HT-29 (cell line): ENCODE results near the gene TMPRSS7. TPM values are rescaled to one million over a fixed set of nuclear protein-coding genes. Genes with fewer than 3 reads are reported as not detected.

ENCODE experiments used
- DNase-seq: peaks from one replicate; pipeline ENCODE4 v3.0.0-alpha.2; 2015; ENCODE audit warnings: low spot score
- total RNA-seq: library from RNA; depleted of rRNA; stranded (reverse); fragments of >200 nt; shearing (Covaris generic); gene quantifications from 2 replicates; pipeline ENCODE4 v1.2.3, GENCODE V29; 2014; rRNA removed

Gene TMPRSS7, protein sequence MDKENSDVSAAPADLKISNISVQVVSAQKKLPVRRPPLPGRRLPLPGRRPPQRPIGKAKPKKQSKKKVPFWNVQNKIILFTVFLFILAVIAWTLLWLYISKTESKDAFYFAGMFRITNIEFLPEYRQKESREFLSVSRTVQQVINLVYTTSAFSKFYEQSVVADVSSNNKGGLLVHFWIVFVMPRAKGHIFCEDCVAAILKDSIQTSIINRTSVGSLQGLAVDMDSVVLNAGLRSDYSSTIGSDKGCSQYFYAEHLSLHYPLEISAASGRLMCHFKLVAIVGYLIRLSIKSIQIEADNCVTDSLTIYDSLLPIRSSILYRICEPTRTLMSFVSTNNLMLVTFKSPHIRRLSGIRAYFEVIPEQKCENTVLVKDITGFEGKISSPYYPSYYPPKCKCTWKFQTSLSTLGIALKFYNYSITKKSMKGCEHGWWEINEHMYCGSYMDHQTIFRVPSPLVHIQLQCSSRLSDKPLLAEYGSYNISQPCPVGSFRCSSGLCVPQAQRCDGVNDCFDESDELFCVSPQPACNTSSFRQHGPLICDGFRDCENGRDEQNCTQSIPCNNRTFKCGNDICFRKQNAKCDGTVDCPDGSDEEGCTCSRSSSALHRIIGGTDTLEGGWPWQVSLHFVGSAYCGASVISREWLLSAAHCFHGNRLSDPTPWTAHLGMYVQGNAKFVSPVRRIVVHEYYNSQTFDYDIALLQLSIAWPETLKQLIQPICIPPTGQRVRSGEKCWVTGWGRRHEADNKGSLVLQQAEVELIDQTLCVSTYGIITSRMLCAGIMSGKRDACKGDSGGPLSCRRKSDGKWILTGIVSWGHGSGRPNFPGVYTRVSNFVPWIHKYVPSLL
- 0.03 TPM in 1 of 2 replicates, not detected in the other for total RNA-seq

DNA sequence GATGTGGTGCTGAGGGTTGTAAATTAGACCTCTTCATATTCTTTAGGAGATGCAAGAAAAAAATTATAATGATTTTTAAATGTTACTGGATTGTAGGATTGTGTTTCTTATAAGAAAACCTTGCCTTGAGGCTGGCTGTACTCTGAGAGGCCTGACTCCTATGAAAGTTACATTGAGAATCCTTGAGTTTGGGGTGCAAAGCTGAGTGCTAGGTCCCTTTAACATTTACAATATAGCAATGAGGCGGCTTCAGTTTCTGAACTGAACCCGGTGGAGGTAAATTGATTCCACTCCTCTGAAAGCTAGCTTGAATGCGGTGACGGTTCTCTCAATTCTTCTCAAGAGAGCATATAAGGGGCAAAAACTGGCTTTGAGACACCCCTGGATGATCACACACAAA lies at the start of gene TMPRSS7:
Gene TMPRSS7, plus strand, starts transcription at position 301 of the 400 bp plus-strand sequence. CDS start 110 bp downstream, outside the sequence.
- no peak for DNase-seq

DNA sequence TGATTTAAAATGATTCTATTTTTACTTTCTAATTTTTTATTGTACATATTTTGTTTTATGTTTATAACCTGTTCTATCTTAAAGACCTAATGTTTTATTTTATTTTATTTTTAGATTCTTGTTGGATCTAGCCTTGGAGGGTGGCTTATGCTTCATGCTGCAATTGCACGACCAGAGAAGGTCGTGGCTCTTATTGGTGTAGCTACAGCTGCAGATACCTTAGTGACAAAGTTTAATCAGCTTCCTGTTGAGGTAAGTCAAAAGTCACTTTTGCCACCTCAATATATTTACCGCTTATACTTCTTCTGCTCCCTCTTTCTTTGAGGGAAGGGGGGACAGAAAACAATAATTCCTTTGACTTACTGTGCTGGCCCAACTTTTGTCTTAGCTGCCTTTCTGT lies 47.7 kb upstream of the TMPRSS7 start:
- no peak for DNase-seq

DNA sequence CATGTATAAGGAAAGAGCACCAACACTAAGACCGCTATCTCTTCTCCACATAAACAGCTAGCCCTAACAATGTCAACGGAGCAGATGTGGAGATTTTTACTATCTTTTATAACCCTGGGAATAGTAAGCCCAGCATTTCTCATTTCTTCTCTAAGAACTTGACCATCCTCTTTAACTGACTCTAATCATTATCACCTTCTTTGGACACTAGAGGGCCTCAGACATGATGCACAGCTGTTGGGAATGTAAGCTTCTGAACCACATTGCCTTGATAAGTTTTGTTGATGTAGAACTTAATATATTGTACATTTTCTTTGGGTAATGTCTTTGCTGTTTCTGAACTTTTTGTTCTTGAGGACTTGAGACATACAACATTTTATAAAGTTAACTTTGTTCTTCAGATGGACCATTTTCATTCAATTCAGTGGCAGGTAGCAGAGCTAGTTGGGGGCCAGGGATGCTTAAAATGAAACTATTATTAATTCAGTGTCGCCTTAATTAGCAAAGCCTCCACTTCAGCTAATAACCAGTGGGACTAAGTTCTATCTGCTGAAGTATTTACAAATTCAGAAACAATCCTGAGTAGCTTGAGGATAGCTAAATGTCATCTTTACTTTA lies 45.4 kb upstream of the TMPRSS7 start:
- peak; percentile 85 for DNase-seq

DNA sequence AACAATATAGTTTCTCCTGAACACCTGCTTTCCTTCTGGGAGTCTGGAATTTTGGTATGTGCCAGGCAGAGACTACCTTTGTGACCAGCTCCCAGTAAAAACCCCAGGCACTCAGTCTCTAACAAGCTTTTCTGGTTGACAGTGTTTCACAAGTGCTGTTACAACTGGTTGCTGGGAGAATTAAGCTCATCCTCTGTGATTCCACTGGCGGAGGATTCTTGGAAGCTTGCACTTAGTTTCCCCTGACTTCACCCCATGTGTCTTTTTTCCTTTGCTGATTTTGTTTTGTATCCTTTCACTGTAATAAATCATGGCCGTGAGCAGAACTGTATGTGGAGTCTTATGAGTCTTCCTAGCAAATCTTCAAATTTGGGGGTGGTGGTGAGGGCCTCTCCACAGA lies 41.5 kb upstream of the TMPRSS7 start:
- DNase-seq = no peak

DNA sequence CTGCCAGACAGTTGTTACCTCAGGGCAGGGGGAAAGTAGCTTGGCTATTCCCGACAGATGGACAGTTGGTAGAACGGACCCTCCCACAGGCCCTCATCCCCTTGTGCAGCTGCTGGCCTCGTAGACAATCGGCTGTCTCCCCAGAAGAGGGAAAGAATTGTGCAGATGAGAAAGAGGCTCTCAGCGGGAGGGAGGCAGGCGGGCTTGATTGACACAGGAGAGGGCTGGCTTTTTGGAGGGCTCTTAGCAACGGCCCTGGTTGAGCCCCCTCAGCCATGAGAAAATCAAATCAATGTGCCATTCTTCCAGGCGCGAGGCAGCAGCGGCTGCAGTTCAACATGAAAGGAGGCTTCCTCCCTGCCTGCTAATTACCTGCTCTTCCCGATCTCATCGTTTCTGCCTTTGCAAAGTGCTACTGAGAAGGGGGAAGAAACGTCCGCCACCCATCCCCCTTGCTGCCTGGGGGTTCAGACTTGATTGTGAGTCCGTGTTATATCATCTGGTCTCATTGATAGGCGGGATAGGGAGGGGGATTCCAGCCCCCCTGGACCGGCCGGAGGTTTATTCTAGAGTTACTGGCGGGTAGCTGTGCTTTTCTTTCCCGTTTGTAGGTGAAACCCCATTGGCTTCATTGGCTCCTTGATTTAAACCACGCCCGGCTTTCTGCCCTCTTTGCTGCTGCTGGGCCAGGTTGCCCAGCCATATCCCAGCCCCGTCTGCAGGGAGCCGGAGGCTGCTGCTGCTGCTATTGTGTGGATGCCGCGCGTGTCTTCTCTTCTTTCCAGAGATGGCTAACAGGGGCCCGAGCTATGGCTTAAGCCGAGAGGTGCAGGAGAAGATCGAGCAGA lies 35.7 kb upstream of the TMPRSS7 start, which contains the start of gene TAGLN3:
Gene TAGLN3, plus strand, starts transcription at position 287 of the 848 bp plus-strand sequence. Its CDS starts 501 bp downstream, at position 788.
- DNase-seq = peak; percentile 36

DNA sequence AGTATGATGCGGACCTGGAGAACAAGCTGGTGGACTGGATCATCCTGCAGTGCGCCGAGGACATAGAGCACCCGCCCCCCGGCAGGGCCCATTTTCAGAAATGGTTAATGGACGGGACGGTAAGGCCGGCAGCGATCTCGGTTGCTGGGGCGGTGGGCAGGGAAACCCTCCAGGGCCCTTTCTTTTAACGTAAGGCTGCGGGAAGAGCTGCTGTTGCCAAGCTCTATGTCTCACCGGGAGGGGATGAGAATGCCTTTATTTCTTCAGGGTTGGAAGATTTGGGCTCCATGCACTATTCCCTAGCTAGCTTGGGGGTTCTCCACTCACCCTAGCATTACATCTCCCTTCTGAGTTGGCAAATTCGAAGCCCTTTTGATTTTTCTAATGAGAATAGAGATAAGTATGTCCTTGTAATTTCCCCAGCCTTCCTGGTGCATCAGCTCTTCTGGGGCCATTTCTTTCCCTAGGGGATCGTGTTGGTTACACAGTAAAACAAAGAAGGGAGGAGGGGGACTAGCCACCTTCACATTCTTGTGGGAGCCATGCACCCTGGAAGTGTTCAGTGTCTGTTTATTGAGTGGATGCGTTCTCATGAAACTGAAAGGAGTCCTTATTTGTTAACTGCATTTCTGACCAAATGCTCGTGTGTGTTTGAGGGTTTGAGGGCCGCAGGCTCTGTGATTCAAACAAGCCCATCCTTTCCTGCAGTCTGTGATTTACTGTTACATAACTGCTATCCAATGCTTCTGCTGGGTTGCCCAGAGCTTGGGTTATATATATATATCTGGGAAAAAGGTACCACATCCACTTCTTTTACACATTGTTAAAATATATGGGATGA lies 34.8 kb upstream of the TMPRSS7 start:
- DNase-seq = no peak

DNA sequence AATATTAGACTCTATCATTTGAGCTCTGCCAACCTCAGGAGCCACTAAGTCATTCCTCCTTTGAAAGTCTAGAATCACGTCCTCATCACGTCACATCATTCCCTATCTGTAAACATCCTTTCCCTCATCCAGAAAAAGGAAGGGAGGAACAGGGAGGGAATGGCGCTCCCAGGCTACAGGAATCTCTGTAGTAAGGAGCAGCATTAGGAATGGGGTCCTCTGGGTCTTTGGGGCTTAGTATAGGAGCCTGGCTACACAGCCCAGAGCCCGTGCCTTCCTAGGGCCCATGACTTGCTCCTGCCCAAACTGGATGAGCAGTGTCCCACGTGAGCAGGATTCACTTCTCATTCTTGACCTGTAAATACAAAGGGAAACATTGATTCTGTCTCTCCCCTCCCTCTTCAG lies 34.2 kb upstream of the TMPRSS7 start:
- no peak for DNase-seq

DNA sequence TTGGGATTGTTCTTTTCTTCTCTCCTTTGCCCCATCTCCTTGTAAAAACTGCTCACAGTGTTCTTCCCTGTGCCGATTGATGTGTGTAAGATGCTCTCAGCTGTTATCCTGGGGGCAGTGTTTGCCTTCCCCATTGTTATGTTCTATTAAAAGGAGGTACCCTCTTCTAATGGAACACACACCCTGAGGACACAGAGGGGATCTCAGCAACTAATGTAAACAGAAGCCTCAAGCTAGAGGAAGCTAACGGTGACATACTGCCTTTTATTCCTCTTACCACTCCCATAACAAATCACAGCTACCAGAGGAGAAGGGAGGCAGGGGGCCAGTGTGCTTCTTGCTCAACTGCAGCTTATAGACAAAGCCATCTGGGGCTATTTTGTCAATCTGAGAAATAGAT lies 33.6 kb upstream of the TMPRSS7 start:
- DNase-seq = no peak

DNA sequence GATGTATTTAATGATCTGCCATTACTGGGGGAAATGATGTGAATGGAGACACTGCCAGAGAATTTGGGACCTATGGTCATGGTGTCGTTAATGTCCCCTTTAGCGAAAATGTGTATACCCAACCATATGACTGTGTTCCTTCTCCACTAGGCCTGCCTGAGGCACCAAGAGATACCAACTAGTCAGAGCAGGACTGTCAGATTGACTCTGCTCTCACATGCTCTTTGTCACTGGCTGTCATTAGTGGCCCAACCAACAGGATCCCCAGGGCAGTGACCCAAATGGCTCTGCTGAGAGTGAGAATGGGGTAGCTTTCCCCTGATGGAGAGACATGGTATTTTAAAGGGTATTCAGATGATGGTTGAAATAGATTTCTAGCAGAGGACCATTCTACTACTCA lies 33.0 kb upstream of the TMPRSS7 start:
- DNase-seq = no peak

DNA sequence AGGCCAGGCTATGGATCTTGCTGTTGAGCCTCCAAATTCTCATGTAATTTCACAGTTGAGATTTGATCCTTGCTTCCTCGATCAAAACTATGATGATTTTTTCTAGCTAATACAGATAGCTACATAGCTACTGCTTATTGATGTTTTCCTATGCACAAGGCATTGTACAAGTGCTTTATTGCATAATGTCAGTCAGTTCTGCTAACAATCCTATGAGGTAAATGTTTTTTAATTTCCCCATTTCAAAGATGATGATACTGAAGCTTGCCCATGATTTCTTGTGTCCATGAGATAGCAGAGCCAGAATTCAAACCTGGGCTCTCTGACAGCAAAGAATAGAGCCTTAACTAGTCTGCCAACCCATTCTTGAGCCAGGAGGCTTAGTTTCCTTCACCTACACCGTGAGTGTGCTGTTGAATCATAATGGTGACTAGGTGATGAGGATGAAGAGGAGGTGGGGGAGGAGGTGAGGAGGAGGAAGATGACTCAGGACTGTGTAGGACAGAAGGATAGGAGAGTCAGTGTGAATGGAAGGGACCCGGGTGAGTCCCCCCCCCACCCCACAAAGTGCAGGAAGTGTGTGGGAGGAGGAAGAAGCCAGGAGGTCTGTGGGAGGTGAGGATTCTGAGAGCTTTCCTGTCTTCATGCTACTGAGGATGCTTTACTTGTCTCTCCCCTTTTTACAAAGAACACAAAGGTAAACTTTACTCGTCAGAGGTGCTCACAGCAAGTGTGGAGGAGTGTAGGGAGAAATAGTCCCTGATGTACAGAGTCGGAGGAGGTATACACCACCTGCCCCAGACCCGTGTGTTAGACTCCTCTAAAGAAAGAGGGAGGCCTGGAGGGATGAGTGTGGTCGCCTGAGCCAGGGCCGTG lies 32.2 kb upstream of the TMPRSS7 start:
- DNase-seq = no peak

DNA sequence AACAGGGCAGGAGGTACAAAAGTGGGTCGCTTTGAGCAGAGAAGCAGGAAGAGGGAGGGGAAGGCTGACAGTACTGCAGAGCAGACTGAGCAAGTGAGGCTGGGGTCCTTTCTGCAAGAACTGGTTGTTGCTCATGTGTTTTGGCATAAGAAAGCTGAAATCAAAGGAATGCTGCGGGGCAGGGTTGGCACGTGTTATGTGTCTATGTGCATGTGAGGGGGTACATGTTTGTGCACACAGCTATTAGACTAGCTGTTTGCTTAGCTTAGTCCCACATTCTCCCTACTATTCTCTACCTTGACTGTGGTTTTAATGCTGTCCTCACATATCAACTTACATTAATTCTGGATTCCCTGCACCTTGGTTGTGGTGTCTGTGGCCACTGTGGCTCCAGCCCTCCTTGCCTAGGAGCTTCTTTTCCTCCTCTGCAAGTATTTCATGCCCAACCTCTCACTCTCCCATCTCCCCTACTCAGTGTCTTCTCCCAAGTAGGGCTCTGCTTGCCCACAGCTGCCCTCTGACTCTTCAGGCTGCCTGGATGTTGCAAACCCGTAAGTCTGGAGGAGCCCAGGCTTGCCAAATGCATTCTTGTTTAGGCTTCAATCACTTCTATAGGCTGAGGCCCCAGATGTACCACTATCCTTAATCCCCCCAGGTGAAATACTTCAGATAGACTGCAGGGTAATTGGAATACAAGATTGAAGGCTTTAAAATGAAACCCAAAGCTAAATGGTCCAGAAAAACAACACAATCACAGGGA lies 31.0 kb upstream of the TMPRSS7 start:
- DNase-seq = no peak

DNA sequence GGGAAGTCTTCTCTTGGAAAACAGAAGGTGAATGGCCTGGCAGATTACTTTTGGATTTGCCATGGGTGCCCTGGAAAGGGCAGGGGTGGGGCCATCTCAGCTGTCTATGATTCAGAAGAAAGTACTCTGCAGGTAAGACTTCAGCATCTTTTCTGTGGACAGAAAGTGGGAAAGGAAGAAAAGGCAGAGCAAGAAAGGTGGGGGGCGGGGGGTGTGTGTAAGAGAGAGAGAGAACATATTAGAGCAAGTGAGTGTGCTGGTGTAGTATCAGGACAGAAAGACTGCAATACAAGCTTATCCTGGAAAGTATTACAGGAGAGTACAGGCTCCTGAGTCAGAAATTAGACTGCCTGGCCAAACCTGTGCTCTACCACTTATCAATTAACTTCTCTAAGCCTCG lies 30.3 kb upstream of the TMPRSS7 start:
- no peak for DNase-seq

DNA sequence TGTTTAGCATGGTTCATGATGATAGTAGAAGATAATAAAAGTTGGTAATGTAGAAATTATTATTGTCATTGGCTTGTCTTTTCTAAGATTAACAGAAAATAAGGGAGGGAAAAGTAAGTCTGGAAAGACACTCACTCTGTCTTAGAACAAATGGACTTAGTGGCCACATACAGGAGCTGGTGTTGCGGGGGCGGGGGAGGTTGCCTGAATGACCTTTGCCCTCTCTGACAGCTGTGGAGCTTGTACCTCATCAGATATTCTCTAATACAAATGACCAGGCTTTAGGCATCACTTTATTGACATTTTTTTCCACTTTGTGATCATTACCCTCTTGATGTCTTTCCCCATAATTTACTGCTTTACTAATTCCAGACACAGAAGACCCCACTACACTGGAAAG lies 29.9 kb upstream of the TMPRSS7 start:
- DNase-seq = no peak

DNA sequence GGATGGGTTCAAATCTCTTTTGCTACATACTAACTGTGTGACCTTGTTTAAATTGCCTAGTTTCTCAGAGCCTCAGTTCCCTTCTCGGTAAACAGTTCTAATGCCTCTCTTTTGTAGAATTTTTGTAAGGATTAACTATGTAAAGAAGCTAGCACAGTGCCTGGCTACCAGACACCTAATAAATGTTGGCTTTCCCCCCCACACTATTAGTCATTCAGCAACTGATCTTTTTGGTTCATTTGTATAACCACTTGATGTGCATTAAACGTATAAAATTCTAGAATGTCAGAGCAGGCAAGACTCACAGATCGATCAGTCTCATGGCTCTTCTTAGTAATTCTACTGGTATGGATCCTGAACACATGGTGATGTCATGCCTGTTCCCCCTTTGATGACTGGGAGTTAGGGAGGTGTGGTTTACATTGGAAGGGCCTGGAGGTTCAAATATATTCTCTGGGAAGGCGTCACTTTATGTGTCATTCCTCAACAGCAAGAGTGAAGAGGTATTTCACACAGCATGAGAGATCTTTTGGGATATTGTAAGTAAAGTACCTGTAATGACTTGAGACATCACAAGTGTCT lies 29.4 kb upstream of the TMPRSS7 start:
- DNase-seq = no peak

DNA sequence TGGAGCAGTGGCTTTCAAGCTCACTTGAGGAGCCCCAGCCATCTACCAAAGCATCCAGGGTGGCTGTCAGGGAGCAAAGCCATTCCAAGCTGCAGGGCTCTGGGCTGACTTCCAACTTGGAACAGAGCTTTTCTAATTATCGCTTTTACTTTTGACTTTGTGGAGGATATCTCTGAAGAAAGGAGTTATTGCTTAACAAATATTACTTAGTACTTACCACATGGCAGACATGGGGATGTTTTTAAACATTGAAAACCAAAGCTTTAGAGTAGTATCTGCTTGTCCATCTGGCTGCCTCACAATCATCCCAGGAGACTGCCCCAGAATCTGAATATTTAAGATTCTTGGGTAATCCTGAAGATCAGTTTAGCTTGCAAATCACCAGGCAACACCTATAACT lies 26.9 kb upstream of the TMPRSS7 start:
- no peak for DNase-seq

DNA sequence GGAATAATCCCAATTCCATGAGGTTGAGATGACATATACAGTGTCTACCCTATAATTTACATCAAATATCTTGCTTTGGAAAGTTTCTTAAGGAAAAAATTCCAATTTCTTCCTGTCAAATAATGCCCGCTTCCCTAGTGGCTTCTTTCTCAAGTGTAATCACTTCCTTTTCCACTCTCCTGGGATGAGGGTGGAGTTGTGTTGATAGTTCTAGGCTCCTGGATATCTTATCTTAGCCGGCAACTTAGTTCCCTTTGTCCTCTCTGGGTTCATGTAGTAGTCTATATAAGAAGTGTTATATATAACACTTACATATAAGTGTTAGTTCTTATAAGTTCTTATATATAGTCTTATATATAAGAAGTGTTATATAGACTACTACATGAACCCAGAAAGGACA lies 24.9 kb upstream of the TMPRSS7 start:
- DNase-seq = no peak

DNA sequence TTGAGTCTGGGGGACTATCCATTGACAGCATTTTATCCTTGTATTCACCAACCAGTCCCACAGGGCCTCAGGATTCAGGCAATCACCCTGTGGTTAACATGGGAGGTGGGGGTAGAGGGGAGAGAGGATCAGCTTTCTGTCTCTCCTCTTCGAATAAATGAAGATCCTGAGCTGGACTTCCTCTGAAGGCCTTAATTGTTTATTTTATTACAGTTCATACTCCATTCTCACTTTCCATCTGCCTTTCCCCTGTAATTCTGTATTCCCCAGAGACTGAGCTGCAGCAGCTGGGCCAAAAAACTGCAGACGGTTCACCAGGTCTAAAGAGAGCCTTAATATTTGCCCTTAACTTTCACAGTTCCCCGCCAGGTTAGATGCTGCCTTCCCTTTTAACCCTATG lies 23.9 kb upstream of the TMPRSS7 start:
- DNase-seq = no peak

DNA sequence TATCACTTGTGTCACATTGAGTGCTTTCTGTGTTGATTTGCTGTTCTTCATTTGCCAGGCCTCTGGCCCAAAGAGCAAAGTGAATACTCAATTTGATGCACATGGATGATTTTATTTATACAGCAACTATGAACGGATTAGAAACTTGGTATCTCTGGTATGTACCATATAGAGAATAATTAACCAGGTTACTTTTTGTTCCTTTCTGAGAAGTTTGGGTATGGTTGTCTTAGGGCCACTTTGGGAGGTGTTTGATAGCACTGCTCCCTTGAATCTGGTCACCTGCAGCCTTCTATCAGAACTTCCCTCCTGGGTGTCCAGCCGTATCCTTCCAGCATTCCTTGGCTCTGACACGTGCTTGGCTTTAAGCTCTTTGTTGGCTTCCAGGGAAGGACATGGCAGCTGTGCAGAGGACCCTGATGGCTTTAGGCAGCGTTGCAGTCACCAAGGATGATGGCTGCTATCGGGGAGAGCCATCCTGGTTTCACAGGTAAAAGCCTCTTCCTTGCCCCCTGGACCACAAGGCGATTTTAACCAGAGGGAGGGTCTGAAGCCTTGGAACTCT lies 23.1 kb upstream of the TMPRSS7 start:
- no peak for DNase-seq
